Measurements from ENCODE around the gene ZMAT1.
"Not testable (repeated sequence)": the region's sequence is repeated elsewhere in the genome, so short reads cannot be mapped to it uniquely, and the experiment has no call there.

Gene ZMAT1

DNA sequence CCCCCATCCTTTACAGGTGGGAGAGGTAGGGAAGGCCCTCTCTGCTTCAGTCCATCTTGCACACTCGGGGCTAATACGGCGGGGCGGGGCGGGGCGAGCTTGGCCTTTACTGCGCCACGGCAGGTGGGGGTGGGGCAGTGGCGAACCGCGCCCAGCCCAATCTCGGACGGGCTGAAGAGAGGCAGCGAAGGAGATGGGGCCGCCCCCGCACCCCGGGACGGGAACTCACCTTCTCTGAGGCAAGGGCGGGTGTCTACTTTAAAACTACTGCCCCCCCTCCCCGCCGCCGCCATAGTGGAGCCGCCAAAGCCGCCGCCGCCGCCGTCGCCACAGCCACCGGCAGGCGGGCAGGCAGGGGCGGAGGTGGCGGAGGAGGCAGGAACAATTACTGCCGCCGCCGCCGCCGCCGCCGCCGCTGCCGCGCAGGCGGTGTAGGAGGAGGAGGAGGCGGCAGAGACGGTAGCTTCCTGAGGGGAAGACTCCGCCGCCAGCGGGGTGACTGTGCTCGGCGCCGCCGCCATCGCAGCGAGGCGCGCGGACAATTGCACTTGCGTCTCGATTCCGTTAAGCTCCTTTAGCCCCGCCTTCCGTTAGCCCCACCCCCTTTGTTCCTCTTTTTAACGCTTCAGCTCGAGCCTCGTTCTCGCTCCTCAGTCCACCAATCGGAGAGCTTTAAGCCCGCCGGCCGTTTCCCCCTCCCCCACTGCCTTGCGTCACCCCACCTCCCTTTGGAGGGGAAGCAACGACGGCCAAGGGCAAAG lies at the start of gene ZMAT1:
TSS of gene ZMAT1 (minus strand) at position 540 of the 761 bp plus-strand sequence. CDS start at position 521, 19 bp downstream.
- TF ChIP-seq, protein P1, sequence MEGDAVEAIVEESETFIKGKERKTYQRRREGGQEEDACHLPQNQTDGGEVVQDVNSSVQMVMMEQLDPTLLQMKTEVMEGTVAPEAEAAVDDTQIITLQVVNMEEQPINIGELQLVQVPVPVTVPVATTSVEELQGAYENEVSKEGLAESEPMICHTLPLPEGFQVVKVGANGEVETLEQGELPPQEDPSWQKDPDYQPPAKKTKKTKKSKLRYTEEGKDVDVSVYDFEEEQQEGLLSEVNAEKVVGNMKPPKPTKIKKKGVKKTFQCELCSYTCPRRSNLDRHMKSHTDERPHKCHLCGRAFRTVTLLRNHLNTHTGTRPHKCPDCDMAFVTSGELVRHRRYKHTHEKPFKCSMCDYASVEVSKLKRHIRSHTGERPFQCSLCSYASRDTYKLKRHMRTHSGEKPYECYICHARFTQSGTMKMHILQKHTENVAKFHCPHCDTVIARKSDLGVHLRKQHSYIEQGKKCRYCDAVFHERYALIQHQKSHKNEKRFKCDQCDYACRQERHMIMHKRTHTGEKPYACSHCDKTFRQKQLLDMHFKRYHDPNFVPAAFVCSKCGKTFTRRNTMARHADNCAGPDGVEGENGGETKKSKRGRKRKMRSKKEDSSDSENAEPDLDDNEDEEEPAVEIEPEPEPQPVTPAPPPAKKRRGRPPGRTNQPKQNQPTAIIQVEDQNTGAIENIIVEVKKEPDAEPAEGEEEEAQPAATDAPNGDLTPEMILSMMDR (IDR thresholded peaks at IDR 0.05; ENCODE audit: control insufficient read depth, extremely low read depth, insufficient read depth): no peak
- H3K4me3 ChIP-seq (ENCODE audit: low read depth, low read length): peak within 1 kb of the TSS; percentile 50
- DNase-seq (ENCODE audit: low read depth): peak; percentile 78

GRCh38 chrX:101977106-101977505 lies 45.3 kb upstream of the ZMAT1 start:
- no peak overlapping the region for H3K4me3 ChIP-seq (ENCODE audit: low read depth, low read length)
- DNase-seq (ENCODE audit: low read depth): no peak
- TF ChIP-seq, protein P1 (IDR thresholded peaks at IDR 0.05; ENCODE audit: control insufficient read depth, extremely low read depth, insufficient read depth): no peak

GRCh38 chrX:101973066-101973465 lies 41.2 kb upstream of the ZMAT1 start:
- no peak for DNase-seq (ENCODE audit: low read depth)
- no peak overlapping the region for H3K4me3 ChIP-seq (ENCODE audit: low read depth, low read length)
- TF ChIP-seq, protein P1 (IDR thresholded peaks at IDR 0.05; ENCODE audit: control insufficient read depth, extremely low read depth, insufficient read depth): no peak

- H3K4me3 ChIP-seq (ENCODE audit: low read depth, low read length); DNase-seq (ENCODE audit: low read depth): not testable (repeated sequence)
Measured at GRCh38 chrX:101964923-101965539, 33.2 kb upstream of the ZMAT1 start.

DNA sequence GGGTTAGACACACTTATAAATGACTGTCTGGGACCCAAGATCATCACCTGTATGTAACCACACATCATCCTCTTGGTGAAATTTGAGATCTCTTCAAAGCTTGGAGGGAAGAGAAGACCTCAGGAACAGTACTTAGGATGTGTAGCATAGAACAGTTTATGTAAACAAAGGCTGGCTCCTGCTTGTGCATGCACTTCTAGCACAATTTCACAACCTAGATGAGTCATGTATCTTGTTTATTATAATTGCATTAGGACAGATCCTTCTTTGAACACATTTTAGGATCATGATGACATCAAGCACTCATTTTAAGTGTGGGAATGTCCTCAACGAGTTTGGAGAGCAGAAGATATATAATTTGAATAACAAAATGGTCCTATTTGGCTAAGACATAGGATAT lies 26.3 kb upstream of the ZMAT1 start:
- DNase-seq (ENCODE audit: low read depth): no peak
- H3K4me3 ChIP-seq (ENCODE audit: low read depth, low read length): no peak overlapping the region
- TF ChIP-seq, protein P1 (IDR thresholded peaks at IDR 0.05; ENCODE audit: control insufficient read depth, extremely low read depth, insufficient read depth): no peak

- TF ChIP-seq, protein P1 (IDR thresholded peaks at IDR 0.05; ENCODE audit: control insufficient read depth, extremely low read depth, insufficient read depth): no peak
- no peak overlapping the region for H3K4me3 ChIP-seq (ENCODE audit: low read depth, low read length)
- DNase-seq (ENCODE audit: low read depth): no peak
Measured at GRCh38 chrX:101957174-101957573, 25.3 kb upstream of the ZMAT1 start.

- TF ChIP-seq, protein P1 (IDR thresholded peaks at IDR 0.05; ENCODE audit: control insufficient read depth, extremely low read depth, insufficient read depth): no peak
- no peak overlapping the region for H3K4me3 ChIP-seq (ENCODE audit: low read depth, low read length)
- no peak for DNase-seq (ENCODE audit: low read depth)
Measured at GRCh38 chrX:101956556-101956955, 24.7 kb upstream of the ZMAT1 start.
